OCI-LY7 (cell line): ENCODE measurements around the gene GPC4.

ENCODE experiments used
- EZH2phosphoT487 ChIP-seq: fragments of 200-600 bp; sonication (generic); IDR thresholded peaks from 2 replicates; pipeline ENCODE4 v1.6.1; 2018; ENCODE audit warnings: low read depth, borderline replicate concordance, mild to moderate bottlenecking, mixed run types, antibody characterized with exemption, low read length, moderate library complexity, mixed read lengths
- TF ChIP-seq, protein P1 (sequence below): fragments of 200-600 bp; sonication (generic); conservative IDR thresholded peaks from 2 replicates; pipeline ENCODE4 v1.5.1; 2014; ENCODE audit warnings: mild to moderate bottlenecking, antibody characterized with exemption, low read length, moderate library complexity, mixed read lengths

DNA sequence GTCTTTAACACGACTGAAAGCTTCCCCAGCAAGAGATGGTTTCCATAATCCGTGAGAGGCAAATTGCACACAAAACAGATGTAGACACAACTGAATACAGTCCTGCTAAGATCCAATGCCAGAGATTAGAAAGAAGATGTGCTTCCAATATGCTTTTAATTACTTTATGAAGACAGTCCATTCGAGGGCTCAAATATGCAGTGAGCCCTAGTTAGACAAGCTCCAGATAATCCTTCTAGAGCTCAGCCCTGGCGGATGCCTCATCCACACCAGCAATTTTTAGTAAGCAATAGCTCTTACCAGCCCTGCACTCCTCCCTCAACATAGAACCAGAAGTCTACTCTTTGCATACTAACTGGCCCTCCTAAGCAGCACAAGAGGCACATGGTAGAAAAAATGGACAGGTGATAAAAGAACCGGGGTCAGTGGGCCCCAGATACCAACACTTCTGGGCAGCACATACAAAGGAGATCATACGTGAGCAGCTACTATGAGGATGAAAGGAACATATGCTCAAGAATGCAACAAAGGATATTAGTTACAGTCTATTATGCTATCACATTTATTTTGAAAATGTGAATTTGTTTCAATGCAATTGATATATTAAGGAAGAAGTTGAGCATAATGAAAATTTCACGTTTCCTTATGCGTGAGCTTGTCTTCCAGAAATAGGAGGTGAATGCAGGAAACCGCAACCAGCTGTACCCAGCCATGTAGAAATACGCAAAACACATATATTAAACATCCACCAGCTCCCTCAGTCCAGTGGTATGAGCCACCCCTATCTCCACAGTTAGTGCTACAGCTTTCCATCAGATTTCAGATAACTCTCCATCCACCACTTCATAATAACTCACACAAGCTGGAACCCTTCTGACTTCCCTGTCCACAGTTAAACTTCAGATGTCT is 34.3 kb downstream of the GPC4 start:
- TF ChIP-seq, protein P1, sequence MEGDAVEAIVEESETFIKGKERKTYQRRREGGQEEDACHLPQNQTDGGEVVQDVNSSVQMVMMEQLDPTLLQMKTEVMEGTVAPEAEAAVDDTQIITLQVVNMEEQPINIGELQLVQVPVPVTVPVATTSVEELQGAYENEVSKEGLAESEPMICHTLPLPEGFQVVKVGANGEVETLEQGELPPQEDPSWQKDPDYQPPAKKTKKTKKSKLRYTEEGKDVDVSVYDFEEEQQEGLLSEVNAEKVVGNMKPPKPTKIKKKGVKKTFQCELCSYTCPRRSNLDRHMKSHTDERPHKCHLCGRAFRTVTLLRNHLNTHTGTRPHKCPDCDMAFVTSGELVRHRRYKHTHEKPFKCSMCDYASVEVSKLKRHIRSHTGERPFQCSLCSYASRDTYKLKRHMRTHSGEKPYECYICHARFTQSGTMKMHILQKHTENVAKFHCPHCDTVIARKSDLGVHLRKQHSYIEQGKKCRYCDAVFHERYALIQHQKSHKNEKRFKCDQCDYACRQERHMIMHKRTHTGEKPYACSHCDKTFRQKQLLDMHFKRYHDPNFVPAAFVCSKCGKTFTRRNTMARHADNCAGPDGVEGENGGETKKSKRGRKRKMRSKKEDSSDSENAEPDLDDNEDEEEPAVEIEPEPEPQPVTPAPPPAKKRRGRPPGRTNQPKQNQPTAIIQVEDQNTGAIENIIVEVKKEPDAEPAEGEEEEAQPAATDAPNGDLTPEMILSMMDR: no peak
- no peak for TF ChIP-seq EZH2phosphoT487
